Dendritic cell treated with granulocyte-macrophage colony-stimulating factor and Interleukin-4, amounts not matched to agents 40 ng/mL and 50 ng/mL, for 4 days (primary cell): ENCODE results near the gene PHACTR3.

Experiments used
- H3K27ac Mint-ChIP-seq: one replicate; pipeline ENCODE4 v1.8.0; 2022; ENCODE audit warnings: mild to moderate bottlenecking, mixed read lengths
- H3K27me3 Mint-ChIP-seq: one replicate; pipeline ENCODE4 v1.8.0; 2022; ENCODE audit warnings: mild to moderate bottlenecking, mixed read lengths
- H3K36me3 Mint-ChIP-seq: one replicate; pipeline ENCODE4 v1.8.0; 2022; ENCODE audit warnings: low read depth, mixed read lengths
- H3K4me1 Mint-ChIP-seq: one replicate; pipeline ENCODE4 v1.8.0; 2022; ENCODE audit warnings: low read depth, mixed read lengths
- H3K4me3 Mint-ChIP-seq: one replicate; pipeline ENCODE4 v1.8.0; 2022; ENCODE audit warnings: mild to moderate bottlenecking, moderate library complexity, mixed read lengths
- H3K9me3 Mint-ChIP-seq: one replicate; pipeline ENCODE4 v1.8.0; 2022; ENCODE audit warnings: mixed read lengths
- intact Hi-C: fragments of 100-400 bp; cut with micrococcal nuclease; formaldehyde crosslinking; loops from one replicate; pipeline ENCODE4 v1.15.0; 2022

PHACTR3 gene

DNA sequence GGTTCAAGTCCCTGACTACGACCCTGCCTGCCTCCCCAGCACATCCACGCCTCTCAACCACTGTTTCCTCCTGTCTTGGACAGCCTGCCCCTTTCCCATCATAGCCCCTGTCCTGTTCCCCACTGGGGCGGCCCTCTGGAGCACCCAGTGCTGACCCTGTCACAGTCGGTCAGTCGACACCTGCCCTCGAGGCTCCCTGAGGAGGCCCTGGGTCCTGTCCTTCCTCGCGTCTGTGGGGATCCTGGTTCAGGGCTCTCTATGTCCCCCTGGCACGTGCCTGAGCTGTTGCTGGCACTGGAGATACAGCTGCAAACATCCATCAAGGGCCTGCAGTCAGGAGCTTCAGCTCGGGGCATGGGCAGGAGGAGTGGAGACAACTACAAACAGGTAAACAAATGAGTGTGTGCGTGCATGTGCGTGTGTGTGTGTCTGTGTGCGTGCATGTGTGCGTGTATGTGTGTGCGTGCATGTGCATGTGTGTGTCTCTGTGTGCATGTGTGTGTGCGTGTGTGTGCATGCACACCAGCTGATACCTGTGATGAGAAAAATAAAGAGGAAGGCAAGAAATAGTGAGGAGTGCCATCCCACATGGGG is 132.8 kb downstream of the PHACTR3 start:
- Mint-ChIP-seq H3K27me3 (peaks cover 47% of the 10 kb centered on the region), H3K27ac (no peak overlapping the region), H3K36me3 (no peaks in the 10 kb centered on the region), H3K9me3 (peaks cover 11% of the 10 kb centered on the region), H3K4me1 (no peaks in the 10 kb centered on the region), H3K4me3 (no peak overlapping the region)
- intact Hi-C loops = no loop called here

DNA sequence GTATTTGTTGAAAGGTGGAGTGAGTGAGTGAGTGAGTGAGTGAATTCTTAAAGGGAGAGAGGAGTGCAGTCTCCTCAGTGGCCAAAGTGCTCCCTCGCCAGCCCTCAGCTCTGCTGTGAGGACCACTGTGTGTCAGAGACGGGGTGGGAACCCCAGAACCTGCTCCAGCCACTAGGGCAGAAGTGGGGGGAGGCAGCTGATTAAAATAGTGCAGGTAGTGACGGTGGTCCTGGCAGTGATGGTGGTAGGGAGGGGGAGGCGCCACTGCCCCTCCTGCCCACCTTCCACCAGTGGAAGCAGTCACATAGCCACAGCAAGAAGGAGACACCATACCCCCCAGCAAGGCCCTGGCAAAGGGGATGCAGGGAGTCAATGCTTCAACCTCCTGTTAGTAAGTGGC is 133.5 kb downstream of the PHACTR3 start:
- H3K4me3 Mint-ChIP-seq = no peak overlapping the region
- H3K36me3 Mint-ChIP-seq = no peaks in the 10 kb centered on the region
- H3K27ac Mint-ChIP-seq = no peak overlapping the region
- no peaks in the 10 kb centered on the region for H3K4me1 Mint-ChIP-seq
- H3K27me3 Mint-ChIP-seq = peaks cover 49% of the 10 kb centered on the region
- intact Hi-C loops = no loop called here
- H3K9me3 Mint-ChIP-seq = peaks cover 11% of the 10 kb centered on the region

DNA sequence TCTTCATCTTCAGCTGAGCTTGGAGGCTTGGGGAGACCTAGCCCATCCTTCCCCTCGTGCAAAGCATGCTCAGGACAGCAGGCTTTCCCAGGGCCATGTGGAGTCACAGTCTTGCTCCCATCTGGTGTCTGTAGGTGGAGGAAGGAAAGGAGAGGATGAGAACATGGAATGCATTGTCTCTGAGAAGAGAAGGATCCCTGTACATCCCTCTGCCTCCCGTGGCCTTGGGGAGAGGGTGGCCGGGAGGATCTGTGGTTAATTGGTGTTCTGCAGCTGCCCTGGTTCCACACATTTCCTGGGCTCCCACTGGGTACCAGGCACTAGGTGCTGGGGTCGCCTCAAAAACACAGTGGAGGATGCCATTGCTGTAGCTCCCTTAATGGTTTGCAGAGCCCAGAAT is 134.5 kb downstream of the PHACTR3 start:
- intact Hi-C loops = no loop called here
- Mint-ChIP-seq H3K4me3 (no peak overlapping the region), H3K27ac (no peak overlapping the region), H3K27me3 (peaks cover 51% of the 10 kb centered on the region), H3K4me1 (no peaks in the 10 kb centered on the region), H3K36me3 (no peaks in the 10 kb centered on the region), H3K9me3 (peaks cover 11% of the 10 kb centered on the region)

GRCh38 chr20:59740621-59741020 is 136.3 kb downstream of the PHACTR3 start:
- Mint-ChIP-seq H3K9me3 (peaks cover 11% of the 10 kb centered on the region), H3K4me1 (no peaks in the 10 kb centered on the region), H3K36me3 (no peaks in the 10 kb centered on the region), H3K27ac (no peak overlapping the region), H3K27me3 (peaks cover 64% of the 10 kb centered on the region), H3K4me3 (no peak overlapping the region)
- intact Hi-C loops = no loop called here

GRCh38 chr20:59741073-59741472 is 136.7 kb downstream of the PHACTR3 start:
- H3K4me1 Mint-ChIP-seq = no peaks in the 10 kb centered on the region
- intact Hi-C loops = no loop called here
- peaks cover 69% of the 10 kb centered on the region for H3K27me3 Mint-ChIP-seq
- no peak overlapping the region for H3K27ac Mint-ChIP-seq
- peaks cover 11% of the 10 kb centered on the region for H3K9me3 Mint-ChIP-seq
- H3K4me3 Mint-ChIP-seq = no peak overlapping the region
- H3K36me3 Mint-ChIP-seq = no peaks in the 10 kb centered on the region

DNA sequence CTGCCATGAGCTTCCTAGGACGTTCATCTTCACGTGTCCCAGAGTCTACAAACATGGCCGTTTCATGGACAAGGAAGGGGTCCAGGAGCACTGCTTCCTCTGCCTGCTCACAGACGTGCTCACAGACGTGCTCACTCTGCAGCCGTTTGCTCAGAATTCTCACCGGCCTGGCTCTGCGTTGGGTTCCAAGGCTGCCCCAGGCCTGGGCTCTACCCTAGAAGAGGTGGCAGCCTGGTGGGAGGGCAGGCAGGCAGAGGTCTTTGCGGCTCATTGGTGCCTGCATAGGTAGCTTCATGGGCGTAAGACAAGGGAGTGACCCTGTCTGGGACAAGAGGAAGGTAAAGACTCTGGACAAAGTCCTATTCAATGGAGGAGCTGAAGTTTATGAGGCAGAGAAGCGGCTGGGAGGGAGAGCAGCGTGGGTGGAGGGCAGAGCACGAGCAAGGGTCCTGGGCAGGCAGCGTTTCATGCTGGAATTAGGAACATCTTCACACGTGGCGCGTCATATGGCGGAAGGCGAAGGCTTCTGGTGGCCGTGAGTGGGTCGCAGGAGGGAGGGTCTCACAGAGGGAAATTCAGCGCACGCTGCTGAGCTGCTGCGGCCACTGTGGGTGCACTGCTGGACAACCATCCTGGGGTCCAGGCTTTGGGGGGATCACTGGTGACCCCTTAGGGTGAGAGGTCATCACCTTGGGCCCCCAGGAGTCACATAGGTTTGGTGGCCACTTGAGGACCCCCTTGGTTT is 138.2 kb downstream of the PHACTR3 start:
- no peak overlapping the region for H3K4me3 Mint-ChIP-seq
- H3K27ac Mint-ChIP-seq = no peak overlapping the region
- H3K27me3 Mint-ChIP-seq = peaks cover 76% of the 10 kb centered on the region
- H3K36me3 Mint-ChIP-seq = no peaks in the 10 kb centered on the region
- H3K9me3 Mint-ChIP-seq = peaks cover 11% of the 10 kb centered on the region
- intact Hi-C loops = no loop called here
- H3K4me1 Mint-ChIP-seq = no peaks in the 10 kb centered on the region

DNA sequence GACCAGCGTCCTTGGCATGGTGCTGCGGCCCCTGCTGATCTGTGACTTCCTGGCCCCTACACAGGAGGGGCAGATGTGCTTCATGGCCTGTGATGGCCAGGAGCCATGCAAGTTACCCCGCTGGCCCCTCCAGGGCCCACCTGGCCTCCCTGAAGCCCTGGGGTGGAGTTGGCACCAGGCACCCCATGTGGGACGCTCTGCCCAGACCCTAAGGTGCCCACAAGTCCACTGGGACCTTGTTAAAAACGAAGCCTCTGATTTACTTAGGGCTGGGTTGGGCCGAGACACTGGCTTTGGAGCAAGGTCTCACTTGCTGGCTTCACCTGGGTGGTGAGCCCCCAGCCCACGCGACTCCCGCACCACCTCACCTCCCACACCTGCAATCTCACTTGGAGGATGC is 139.0 kb downstream of the PHACTR3 start:
- H3K27me3 Mint-ChIP-seq = peaks cover 75% of the 10 kb centered on the region

DNA sequence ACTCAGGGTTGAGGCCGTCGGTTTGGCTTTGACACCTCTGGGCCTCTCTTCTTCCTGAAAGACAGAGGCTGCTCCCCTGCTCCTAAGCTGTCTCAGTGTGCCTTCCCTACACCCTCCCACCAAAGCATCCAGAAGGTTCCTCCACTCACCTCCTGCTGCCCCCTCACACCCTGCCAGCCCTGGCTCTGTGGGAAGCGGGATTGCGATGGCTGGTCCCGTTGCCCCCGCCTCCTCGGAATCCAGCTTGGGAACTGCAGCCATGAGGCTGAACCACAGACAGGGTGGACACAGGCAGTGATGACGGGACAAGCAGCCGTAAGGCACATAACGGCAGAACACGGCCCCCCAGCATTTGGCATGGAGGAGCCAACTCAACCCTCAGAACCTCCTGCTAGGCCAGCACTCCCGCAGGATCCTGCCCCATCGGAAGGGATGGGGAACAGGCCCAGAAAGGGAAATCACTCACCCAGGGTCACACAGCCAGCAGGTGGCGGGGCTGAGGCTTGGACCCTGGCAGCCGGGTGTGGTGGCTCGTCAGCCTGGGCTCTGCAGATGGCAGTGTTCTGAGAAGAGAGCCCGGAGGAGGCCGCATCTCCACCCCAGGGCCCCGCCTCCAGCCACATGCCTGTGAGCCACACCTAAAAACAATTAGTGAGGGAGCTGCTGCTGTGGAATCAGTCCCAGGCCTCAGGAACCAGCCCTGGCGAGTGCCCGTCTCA is 139.6 kb downstream of the PHACTR3 start:
- H3K4me3 Mint-ChIP-seq = no peak overlapping the region
- no peaks in the 10 kb centered on the region for H3K4me1 Mint-ChIP-seq
- peaks cover 75% of the 10 kb centered on the region for H3K27me3 Mint-ChIP-seq
- intact Hi-C loops = no loop called here
- H3K27ac Mint-ChIP-seq = no peak overlapping the region
- peaks cover 9% of the 10 kb centered on the region for H3K9me3 Mint-ChIP-seq
- H3K36me3 Mint-ChIP-seq = no peaks in the 10 kb centered on the region

More for the DNA sequence above, 139.0 kb downstream of the PHACTR3 start:
- Mint-ChIP-seq H3K36me3 (no peaks in the 10 kb centered on the region), H3K4me1 (no peaks in the 10 kb centered on the region), H3K4me3 (no peak overlapping the region), H3K9me3 (peaks cover 11% of the 10 kb centered on the region), H3K27ac (no peak overlapping the region)
- intact Hi-C loops = no loop called here

- Mint-ChIP-seq H3K27ac (no peak overlapping the region), H3K4me3 (no peak overlapping the region), H3K9me3 (peaks cover under 1% of the 10 kb centered on the region), H3K4me1 (no peaks in the 10 kb centered on the region), H3K36me3 (no peaks in the 10 kb centered on the region), H3K27me3 (peaks cover 73% of the 10 kb centered on the region)
- intact Hi-C loops = no loop called here
These were observed 140.4 kb downstream of the PHACTR3 start for GRCh38 chr20:59744756-59745155.

DNA sequence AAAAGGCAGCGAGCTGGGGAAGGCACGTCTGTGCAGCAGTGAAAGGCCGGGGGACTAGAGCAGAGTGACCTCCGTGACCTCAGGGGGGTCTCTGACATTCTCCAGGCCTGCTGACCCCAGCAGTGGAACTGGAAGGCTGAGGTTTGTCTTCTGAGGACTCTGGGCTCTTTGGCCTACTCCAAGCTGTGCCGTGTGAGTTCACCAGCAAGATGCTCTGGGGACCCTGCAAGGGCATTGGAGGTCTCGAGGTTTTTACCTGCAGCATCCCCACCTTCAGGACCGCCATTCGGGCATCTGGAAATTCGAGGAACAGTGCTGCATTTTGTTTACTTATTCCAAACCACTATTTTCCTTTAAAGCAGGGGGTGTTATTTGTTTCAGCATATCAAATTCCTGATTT is 140.9 kb downstream of the PHACTR3 start:
- Mint-ChIP-seq H3K9me3 (no peaks in the 10 kb centered on the region), H3K4me1 (peaks cover 3% of the 10 kb centered on the region), H3K27me3 (peaks cover 76% of the 10 kb centered on the region), H3K36me3 (no peaks in the 10 kb centered on the region), H3K27ac (no peak overlapping the region), H3K4me3 (no peak overlapping the region)
- intact Hi-C loops = no loop called here

- Mint-ChIP-seq H3K36me3 (no peaks in the 10 kb centered on the region), H3K9me3 (no peaks in the 10 kb centered on the region), H3K4me3 (no peak overlapping the region), H3K27ac (no peak overlapping the region), H3K27me3 (peaks cover 78% of the 10 kb centered on the region), H3K4me1 (peaks cover 8% of the 10 kb centered on the region)
- intact Hi-C loops = no loop called here
These were observed 141.4 kb downstream of the PHACTR3 start for GRCh38 chr20:59745716-59746115.

GRCh38 chr20:59746155-59746554 is 141.8 kb downstream of the PHACTR3 start:
- Mint-ChIP-seq H3K9me3 (no peaks in the 10 kb centered on the region), H3K36me3 (no peaks in the 10 kb centered on the region), H3K27me3 (peaks cover 79% of the 10 kb centered on the region), H3K27ac (no peak overlapping the region), H3K4me1 (peaks cover 12% of the 10 kb centered on the region), H3K4me3 (no peak overlapping the region)
- intact Hi-C loops = no loop called here

DNA sequence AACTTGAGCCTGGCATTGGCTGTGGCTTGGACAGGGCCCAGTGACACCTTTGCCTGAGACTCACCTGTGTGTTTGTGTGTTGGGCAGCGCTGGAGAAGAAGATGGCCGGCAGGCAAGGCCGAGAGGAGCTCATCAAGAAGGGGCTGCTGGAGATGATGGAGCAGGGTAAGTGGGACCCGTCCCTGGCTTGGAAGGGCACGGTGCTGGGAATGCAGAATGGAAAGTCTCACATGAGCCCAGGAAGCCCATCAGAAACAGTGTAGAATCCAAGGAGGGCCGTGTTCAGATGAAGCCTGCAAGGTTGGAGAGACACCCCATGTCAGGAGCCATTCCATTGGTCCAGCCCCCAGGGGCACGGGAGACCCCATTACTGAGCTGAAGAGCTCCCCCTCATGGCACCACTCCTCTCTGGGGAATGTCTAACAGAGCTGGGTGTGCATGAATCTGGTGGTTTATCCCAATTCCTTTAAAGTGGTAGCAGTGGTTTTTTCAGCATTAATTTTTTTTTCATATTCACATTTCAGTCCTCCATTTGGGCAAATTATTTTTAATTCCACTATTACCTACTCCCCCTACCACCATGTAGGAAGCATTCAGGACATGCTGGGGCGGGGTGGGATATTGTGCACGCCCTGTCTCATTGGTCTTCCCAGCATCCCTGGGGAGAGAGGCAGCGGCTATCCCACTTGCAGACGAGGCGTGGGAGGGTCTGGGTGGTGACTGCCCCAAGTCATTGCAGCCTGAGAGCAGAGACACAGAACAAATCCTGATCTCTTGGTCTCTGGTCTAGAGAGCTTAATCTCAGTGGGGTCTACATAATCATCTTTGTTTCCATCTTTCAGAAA is 143.6 kb downstream of the PHACTR3 start:
- no peaks in the 10 kb centered on the region for H3K9me3 Mint-ChIP-seq
- H3K4me1 Mint-ChIP-seq = peaks cover 30% of the 10 kb centered on the region
- peaks cover 69% of the 10 kb centered on the region for H3K27me3 Mint-ChIP-seq
- no peaks in the 10 kb centered on the region for H3K36me3 Mint-ChIP-seq
- H3K4me3 Mint-ChIP-seq = no peak overlapping the region
- no peak overlapping the region for H3K27ac Mint-ChIP-seq
- intact Hi-C loops = no loop called here
